Effector memory CD8-positive, alpha-beta T cell (primary cell): ENCODE results near the gene LRIG1.

Source experiments
- ATAC-seq: fragments of 150-1000 bp; cut with Tn5 transposase; replicated peaks from 2 replicates; pipeline ENCODE4 v1.10.0; 2021; ENCODE audit warnings: mild to moderate bottlenecking, moderate library complexity
- DNase-seq, 3 experiments: peaks; one replicate each; pipeline ENCODE4 v3.0.0; 2021
- H3K27ac Mint-ChIP-seq, 2 donors: one replicate each; pipeline ENCODE4 v1.8.0; 2022; ENCODE audit warnings: mild to moderate bottlenecking in 2 of 2, mixed read lengths in 2 of 2, moderate library complexity in 2 of 2
- H3K27me3 Mint-ChIP-seq, 2 donors: one replicate each; pipeline ENCODE4 v1.8.0; 2022; ENCODE audit warnings: mixed read lengths in 2 of 2
- H3K36me3 Mint-ChIP-seq: one replicate; pipeline ENCODE4 v1.8.0; 2022; ENCODE audit warnings: mild to moderate bottlenecking, moderate library complexity, mixed read lengths; ENCODE audit not compliant: insufficient read depth
- H3K4me1 Mint-ChIP-seq, 2 donors: one replicate each; pipeline ENCODE4 v1.8.0; 2022; ENCODE audit warnings: low read depth in 2 of 2, mixed read lengths in 2 of 2
- H3K4me3 Mint-ChIP-seq, 2 donors: one replicate each; pipeline ENCODE4 v1.8.0; 2022; ENCODE audit warnings: mild to moderate bottlenecking in 2 of 2, mixed read lengths in 2 of 2, moderate library complexity in 2 of 2
- H3K9me3 Mint-ChIP-seq, 2 donors: one replicate each; pipeline ENCODE4 v1.8.0; 2022; ENCODE audit warnings: mixed read lengths in 2 of 2

Gene LRIG1

GRCh38 chr3:66398228-66399025, 102.4 kb downstream of the LRIG1 start:
- no peak overlapping the region for H3K4me3 Mint-ChIP-seq
- no peaks in the 10 kb centered on the region for H3K9me3 Mint-ChIP-seq
- H3K27me3 Mint-ChIP-seq: no peaks in the 10 kb centered on the region
- H3K4me1 Mint-ChIP-seq: peaks cover 16 to 19% of the 10 kb centered on the region in 2 donors
- ATAC-seq (no peak), DNase-seq (no peak)
- H3K36me3 Mint-ChIP-seq: peaks cover 28% of the 10 kb centered on the region
- H3K27ac Mint-ChIP-seq: peak overlapping the region; percentile 49 to 92

DNA sequence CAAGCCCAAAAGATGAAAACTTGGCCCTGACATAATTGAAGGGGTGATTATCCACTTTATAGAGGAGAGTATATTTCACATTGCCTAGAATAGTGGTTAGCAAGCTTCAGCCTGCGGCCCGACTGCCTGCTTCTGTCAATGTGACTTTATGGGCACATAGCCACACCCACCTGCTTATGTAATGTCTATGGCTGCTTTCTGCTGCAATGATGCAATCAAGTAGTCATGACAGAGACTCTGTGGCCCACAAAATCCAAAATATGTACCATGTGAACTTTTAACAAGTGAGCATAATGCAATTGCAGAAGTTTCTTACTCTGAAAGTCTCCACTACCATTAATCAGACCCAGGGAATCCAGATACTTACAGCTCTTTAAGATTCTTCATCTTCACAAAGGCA, 103.1 kb downstream of the LRIG1 start:
- Mint-ChIP-seq H3K4me1 (peaks cover 22 to 26% of the 10 kb centered on the region in 2 donors), H3K4me3 (no peak overlapping the region), H3K36me3 (peaks cover 25% of the 10 kb centered on the region), H3K9me3 (no peaks in the 10 kb centered on the region), H3K27ac (peak overlapping the region; percentile 49 to 92), H3K27me3 (no peaks in the 10 kb centered on the region)
- ATAC-seq: no peak
- no peak for DNase-seq

DNA sequence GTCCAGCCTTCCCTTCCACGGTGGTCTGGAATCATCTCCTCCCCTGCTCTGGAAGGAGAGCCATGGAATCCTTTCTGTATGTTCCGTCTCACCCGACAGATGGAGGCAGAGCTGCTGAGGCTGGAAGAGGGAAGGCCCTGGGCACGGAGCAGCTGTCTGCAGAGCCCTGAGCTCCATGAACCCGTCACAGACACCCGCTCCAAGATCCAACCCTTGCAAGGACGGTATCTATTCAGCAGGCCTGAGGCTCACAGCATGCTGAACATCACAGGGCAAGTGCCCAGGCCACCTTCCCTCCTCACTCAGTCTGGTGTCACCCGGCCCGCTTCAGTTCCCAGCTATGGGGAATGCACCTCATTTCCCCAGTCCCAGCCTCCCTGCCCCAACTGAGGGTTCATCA, 103.9 kb downstream of the LRIG1 start:
- Mint-ChIP-seq H3K9me3 (no peaks in the 10 kb centered on the region), H3K36me3 (peaks cover 25% of the 10 kb centered on the region), H3K27me3 (no peaks in the 10 kb centered on the region), H3K4me1 (peaks cover 31 to 35% of the 10 kb centered on the region in 2 donors), H3K27ac (peak overlapping the region in 1 of 2 donors; percentile 92), H3K4me3 (no peak overlapping the region)
- no peak for ATAC-seq
- no peak for DNase-seq

DNA sequence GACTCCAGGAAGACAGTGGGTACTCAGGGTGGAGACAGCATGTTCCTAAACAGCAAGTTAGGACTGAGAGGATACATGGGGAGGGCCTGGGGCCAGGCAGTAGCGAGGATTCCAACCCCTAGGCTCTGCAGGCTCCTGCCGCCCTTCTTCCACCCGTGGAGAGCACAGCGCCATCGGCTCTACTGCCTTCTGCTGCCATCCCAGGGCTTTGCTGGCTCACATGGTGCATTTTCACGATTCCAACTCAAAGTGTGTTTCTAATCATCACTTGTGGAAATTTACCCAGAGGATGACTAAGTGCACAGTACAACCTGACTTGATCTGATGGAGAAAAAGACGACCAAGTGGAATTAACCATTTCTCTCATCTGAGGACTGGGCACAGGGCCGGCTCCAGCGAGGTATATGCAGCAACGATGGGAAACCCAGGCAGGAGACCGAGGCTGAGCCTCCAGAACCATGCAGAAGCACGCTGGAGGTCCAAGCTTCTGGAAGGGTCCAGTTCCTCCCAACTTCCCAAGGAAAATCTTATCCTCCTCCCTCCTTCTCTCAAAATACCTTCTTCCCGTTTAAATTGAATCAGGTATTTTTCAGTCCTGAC, 104.6 kb downstream of the LRIG1 start:
- DNase-seq (no peak), ATAC-seq (no peak)
- peaks cover 25% of the 10 kb centered on the region for H3K36me3 Mint-ChIP-seq
- peaks cover 34 to 36% of the 10 kb centered on the region in 2 donors for H3K4me1 Mint-ChIP-seq
- peak overlapping the region in 1 of 2 donors; percentile 92 for H3K27ac Mint-ChIP-seq
- no peak overlapping the region for H3K4me3 Mint-ChIP-seq
- no peaks in the 10 kb centered on the region for H3K27me3 Mint-ChIP-seq
- H3K9me3 Mint-ChIP-seq: no peaks in the 10 kb centered on the region

DNA sequence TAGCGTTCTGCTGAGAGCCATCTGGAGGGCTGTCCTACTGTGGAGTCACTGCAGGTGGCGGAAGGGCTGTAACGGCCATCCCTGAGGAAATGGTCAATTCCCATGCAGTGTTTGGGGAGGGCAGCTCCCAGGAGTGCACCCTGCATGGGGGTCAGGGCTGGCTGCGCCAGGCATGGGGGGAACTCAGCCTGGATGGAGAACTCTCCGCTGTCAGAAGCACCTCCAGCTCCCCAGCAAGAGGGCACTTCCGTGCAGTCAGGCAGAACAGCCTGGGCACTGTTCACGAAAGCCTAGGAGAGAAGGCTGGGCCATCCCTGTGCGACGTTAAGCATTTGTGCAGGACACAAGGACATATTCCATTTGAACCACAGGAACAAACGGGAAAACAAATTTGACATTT, 105.2 kb downstream of the LRIG1 start:
- Mint-ChIP-seq H3K27ac (peak overlapping the region; percentile 95 to 96), H3K4me3 (no peak overlapping the region), H3K27me3 (no peaks in the 10 kb centered on the region), H3K9me3 (no peaks in the 10 kb centered on the region), H3K4me1 (peaks cover 34 to 36% of the 10 kb centered on the region in 2 donors), H3K36me3 (peaks cover 23% of the 10 kb centered on the region)
- ATAC-seq: no peak
- no peak for DNase-seq

GRCh38 chr3:66394753-66395249, 106.0 kb downstream of the LRIG1 start:
- DNase-seq: no peak
- no peaks in the 10 kb centered on the region for H3K27me3 Mint-ChIP-seq
- ATAC-seq: no peak
- H3K36me3 Mint-ChIP-seq: peaks cover 23% of the 10 kb centered on the region
- H3K27ac Mint-ChIP-seq: peak overlapping the region; percentile 95 to 96
- peak overlapping the region; percentile 81 to 82 for H3K4me3 Mint-ChIP-seq
- H3K4me1 Mint-ChIP-seq: peaks cover 34 to 43% of the 10 kb centered on the region in 2 donors
- H3K9me3 Mint-ChIP-seq: no peaks in the 10 kb centered on the region

- H3K36me3 Mint-ChIP-seq: peaks cover 22% of the 10 kb centered on the region
- H3K9me3 Mint-ChIP-seq: no peaks in the 10 kb centered on the region
- peak overlapping the region; percentile 81 to 82 for H3K4me3 Mint-ChIP-seq
- peak; percentile 96 for ATAC-seq
- H3K27ac Mint-ChIP-seq: peak overlapping the region; percentile 95 to 96
- H3K4me1 Mint-ChIP-seq: peaks cover 37 to 50% of the 10 kb centered on the region in 2 donors
- peak; percentile 61 to 69 (median 62) for DNase-seq
- H3K27me3 Mint-ChIP-seq: no peaks in the 10 kb centered on the region
These were observed 106.6 kb downstream of the LRIG1 start for GRCh38 chr3:66394019-66394752.

DNA sequence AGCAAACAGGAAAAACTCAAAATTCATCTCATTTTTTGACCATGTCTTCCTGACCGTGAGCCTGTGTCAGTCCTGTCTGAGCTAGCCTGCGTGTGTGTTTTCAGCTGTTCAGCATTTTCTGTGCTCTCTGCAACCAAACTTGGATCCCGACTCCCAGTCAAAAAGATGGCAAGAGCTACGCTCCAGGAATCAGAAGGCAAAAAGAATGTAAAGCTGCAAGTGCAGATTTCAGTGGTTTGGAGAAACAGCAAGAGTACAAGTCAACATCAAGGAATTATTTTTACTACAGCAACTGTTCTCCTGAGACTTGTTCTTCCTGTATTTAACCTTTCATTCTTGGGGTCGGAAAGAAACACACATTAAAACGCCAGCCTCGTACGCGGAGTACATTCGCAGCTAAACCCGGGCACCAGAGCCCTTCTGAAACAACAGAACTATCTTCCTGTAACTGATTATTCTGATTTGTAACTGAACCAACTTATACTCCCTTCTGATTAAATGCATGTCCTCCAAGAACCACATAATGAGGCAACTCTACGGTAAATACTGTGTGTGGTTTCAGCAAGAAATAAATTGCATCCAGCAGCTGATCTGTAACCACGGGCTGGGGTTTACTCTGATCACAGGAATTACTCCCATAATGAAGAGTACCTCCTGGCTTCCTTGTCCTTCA, 107.4 kb downstream of the LRIG1 start:
- ATAC-seq (peak; percentile 71), DNase-seq (no peak)
- H3K27ac Mint-ChIP-seq: peak overlapping the region; percentile 95 to 96
- no peaks in the 10 kb centered on the region for H3K27me3 Mint-ChIP-seq
- no peaks in the 10 kb centered on the region for H3K9me3 Mint-ChIP-seq
- H3K4me3 Mint-ChIP-seq: peak overlapping the region; percentile 81 to 82
- peaks cover 37 to 54% of the 10 kb centered on the region in 2 donors for H3K4me1 Mint-ChIP-seq
- H3K36me3 Mint-ChIP-seq: peaks cover 19% of the 10 kb centered on the region

- Mint-ChIP-seq H3K4me3 (peak overlapping the region; percentile 81 to 82), H3K9me3 (peaks cover 0 to 2% of the 10 kb centered on the region in 2 donors), H3K36me3 (peaks cover 23% of the 10 kb centered on the region), H3K27me3 (no peaks in the 10 kb centered on the region), H3K4me1 (peaks cover 40 to 59% of the 10 kb centered on the region in 2 donors), H3K27ac (peak overlapping the region; percentile 95 to 96)
- DNase-seq (no peak), ATAC-seq (no peak)
These were observed 107.9 kb downstream of the LRIG1 start for GRCh38 chr3:66392966-66393332.

DNA sequence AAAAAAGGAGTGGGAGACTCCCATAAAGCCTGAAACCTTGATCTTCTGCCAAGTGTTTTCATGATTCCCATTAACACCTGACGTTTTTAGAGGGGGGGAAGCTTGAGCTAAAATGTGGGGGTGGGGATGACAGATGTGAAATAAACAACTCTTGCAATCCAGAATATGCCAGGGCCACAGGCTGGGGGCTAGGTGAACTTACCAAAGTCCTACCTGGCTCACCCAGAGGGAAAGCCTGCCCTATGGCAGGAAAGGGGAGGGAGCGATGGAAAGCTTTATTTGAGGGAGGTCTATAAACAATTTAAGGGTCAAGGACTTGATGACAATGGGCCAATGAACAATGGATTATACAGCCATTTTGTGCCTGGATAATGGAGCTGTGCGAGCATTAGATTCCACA, 108.3 kb downstream of the LRIG1 start:
- H3K36me3 Mint-ChIP-seq: peaks cover 24% of the 10 kb centered on the region
- H3K4me3 Mint-ChIP-seq: peak overlapping the region; percentile 81 to 82
- no peak for DNase-seq
- peaks cover 0 to 2% of the 10 kb centered on the region in 2 donors for H3K9me3 Mint-ChIP-seq
- peak overlapping the region; percentile 95 to 96 for H3K27ac Mint-ChIP-seq
- no peaks in the 10 kb centered on the region for H3K27me3 Mint-ChIP-seq
- no peak for ATAC-seq
- H3K4me1 Mint-ChIP-seq: peaks cover 40 to 61% of the 10 kb centered on the region in 2 donors

- no peak for ATAC-seq
- Mint-ChIP-seq H3K4me1 (peaks cover 52 to 66% of the 10 kb centered on the region in 2 donors), H3K27me3 (no peaks in the 10 kb centered on the region), H3K36me3 (peaks cover 42% of the 10 kb centered on the region), H3K4me3 (peak overlapping the region; percentile 8 to 9), H3K9me3 (peaks cover 0 to 2% of the 10 kb centered on the region in 2 donors), H3K27ac (peak overlapping the region in 1 of 2 donors; percentile 96)
- no peak for DNase-seq
These were observed 110.8 kb downstream of the LRIG1 start for GRCh38 chr3:66390013-66390412.

DNA sequence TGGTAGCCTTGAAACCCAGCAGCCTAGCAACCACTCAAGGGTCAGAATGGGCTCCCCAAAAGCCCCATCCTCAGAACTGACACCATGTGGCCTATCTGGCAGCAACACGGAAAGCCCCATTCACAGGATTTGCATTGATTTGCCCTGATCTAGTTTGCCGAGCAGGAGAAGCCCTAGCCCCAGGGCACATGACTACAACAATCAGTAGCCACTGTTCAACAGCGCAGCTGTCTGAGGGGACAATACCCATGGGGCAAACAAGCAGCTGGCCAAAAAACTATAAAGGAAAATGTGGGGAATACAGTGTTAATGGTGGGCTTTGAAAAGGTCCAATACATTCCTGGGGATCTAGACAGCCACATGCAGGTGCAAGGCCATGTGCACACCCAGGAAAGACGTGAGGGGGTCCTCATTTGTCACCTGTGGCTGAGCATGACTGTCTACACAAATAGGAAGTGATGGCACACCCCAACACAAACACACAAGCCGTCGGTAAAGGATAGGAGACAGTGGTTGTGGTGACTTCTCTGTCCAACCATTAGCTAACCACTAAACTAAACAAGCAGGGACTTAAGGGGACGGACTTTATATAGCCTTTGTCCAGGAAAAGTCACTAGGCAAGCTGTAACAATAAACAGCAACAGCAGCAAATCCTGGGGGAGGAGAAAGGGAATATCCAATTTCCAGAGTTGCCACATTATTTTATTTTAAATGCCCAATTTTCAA, 113.7 kb downstream of the LRIG1 start:
- no peak for ATAC-seq
- Mint-ChIP-seq H3K4me1 (peaks cover 25 to 42% of the 10 kb centered on the region in 2 donors), H3K27ac (peak overlapping the region; percentile 73 to 86), H3K4me3 (peak overlapping the region; percentile 12 to 36), H3K36me3 (peaks cover 51% of the 10 kb centered on the region), H3K9me3 (peaks cover 0 to 2% of the 10 kb centered on the region in 2 donors), H3K27me3 (no peaks in the 10 kb centered on the region)
- no peak for DNase-seq
